ENCODE measurements around the gene PPP6R3. TPM values are rescaled to one million over a fixed set of nuclear protein-coding genes. Genes with fewer than 3 reads are reported as not detected.

The PPP6R3 gene
- total and polyA plus RNA-seq, 2 of the 13 experiments (the other 11 are each of a cell fraction or from before 2014, with no cell fraction given) = 41.2 to 83.4 TPM

GRCh38 chr11:68459886-68460740 lies 439 bp upstream of the PPP6R3 start (continued):
- TF ChIP-seq, protein P1, sequence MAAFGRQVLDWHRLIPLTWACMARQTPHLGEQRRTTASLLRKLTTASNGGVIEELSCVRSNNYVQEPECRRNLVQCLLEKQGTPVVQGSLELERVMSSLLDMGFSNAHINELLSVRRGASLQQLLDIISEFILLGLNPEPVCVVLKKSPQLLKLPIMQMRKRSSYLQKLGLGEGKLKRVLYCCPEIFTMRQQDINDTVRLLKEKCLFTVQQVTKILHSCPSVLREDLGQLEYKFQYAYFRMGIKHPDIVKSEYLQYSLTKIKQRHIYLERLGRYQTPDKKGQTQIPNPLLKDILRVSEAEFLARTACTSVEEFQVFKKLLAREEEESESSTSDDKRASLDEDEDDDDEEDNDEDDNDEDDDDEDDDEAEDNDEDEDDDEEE (CRISPR knock-in tag; IDR thresholded peaks at IDR 0.05) = peak; percentile 93
- peak; percentile 71 for TF ChIP-seq SP4 (CRISPR knock-in tag; IDR thresholded peaks at IDR 0.05)
- TF ChIP-seq MIXL1 (CRISPR knock-in tag; IDR thresholded peaks at IDR 0.05) = peak; percentile 55; the same call in 1 of the 2 replicates
- no peak for TF ChIP-seq MAFF (IDR thresholded peaks at IDR 0.05; ENCODE audit: low read depth, low read length)
- peak; percentile 82 for TF ChIP-seq KAT8 (CRISPR knock-in tag; IDR thresholded peaks at IDR 0.05)
- TF ChIP-seq REST (IDR thresholded peaks at IDR 0.05; ENCODE audit: borderline replicate concordance in 1 of 2, low read depth in 1 of 2, low read length in 2 of 2) = 0 out of 4 replicates have a peak, but pooled peaks of 1 of the 2 experiments have one; percentile 31
- TF ChIP-seq ZNF816 (CRISPR knock-in tag; IDR thresholded peaks at IDR 0.05; ENCODE audit: borderline replicate concordance) = peak; percentile 54; the same call in 1 of the 2 replicates
- TF ChIP-seq GABPA (IDR thresholded peaks at IDR 0.05; ENCODE audit: low read depth, low read length) = 0 out of 2 replicates have a peak, but pooled peaks have one; percentile 12
- peak; percentile 68 for TF ChIP-seq GABPA (CRISPR knock-in tag; IDR thresholded peaks at IDR 0.05; ENCODE audit: low read depth)
- peak; percentile 84; the same call in 1 of the 2 replicates for TF ChIP-seq HOXA3 (CRISPR knock-in tag; IDR thresholded peaks at IDR 0.05)
- 0 out of 2 replicates have a peak, but pooled peaks have one; percentile 60 for TF ChIP-seq SMYD3 (CRISPR knock-in tag; IDR thresholded peaks at IDR 0.05)
- peak; percentile 31; the same call in 1 of the 2 replicates for TF ChIP-seq ZNF770 (CRISPR knock-in tag; IDR thresholded peaks at IDR 0.05)
- peak; percentile 92; the same call in 1 of the 2 replicates for TF ChIP-seq TOE1 (CRISPR knock-in tag; IDR thresholded peaks at IDR 0.05)
- no peak for TF ChIP-seq ZNF543 (CRISPR knock-in tag; IDR thresholded peaks at IDR 0.05)
- peak; percentile 87; the same call in 1 of the 2 replicates for TF ChIP-seq TSC22D2 (CRISPR knock-in tag; IDR thresholded peaks at IDR 0.05; ENCODE audit: borderline replicate concordance)
- TF ChIP-seq POGZ (CRISPR knock-in tag; IDR thresholded peaks at IDR 0.05) = peak; percentile 33; the same call in 1 of the 2 replicates
- peak in 1 of 2 experiments; percentile 79; a peak in 2 of 4 replicates for TF ChIP-seq NR2F1 (CRISPR knock-in tag; IDR thresholded peaks at IDR 0.05)
- TF ChIP-seq LCORL (IDR thresholded peaks at IDR 0.05) = no peak
- TF ChIP-seq LCORL (CRISPR knock-in tag; IDR thresholded peaks at IDR 0.05) = peak; percentile 76
- TF ChIP-seq NKX3-1 (CRISPR knock-in tag; IDR thresholded peaks at IDR 0.05) = 0 out of 2 replicates have a peak, but pooled peaks have one; percentile 20
- TF ChIP-seq, protein P2, sequence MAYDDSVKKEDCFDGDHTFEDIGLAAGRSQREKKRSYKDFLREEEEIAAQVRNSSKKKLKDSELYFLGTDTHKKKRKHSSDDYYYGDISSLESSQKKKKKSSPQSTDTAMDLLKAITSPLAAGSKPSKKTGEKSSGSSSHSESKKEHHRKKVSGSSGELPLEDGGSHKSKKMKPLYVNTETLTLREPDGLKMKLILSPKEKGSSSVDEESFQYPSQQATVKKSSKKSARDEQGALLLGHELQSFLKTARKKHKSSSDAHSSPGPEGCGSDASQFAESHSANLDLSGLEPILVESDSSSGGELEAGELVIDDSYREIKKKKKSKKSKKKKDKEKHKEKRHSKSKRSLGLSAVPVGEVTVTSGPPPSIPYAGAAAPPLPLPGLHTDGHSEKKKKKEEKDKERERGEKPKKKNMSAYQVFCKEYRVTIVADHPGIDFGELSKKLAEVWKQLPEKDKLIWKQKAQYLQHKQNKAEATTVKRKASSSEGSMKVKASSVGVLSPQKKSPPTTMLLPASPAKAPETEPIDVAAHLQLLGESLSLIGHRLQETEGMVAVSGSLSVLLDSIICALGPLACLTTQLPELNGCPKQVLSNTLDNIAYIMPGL (CRISPR knock-in tag; IDR thresholded peaks at IDR 0.05; ENCODE audit: borderline replicate concordance in 1 of 2, low read depth in 1 of 2) = peak; percentile 95 to 96
